IMR-90 (cell line): ENCODE results near the gene KIF5C. TPM values are rescaled to one million over a fixed set of nuclear protein-coding genes. Genes with fewer than 3 reads are reported as not detected.

Experiments
- ATAC-seq: fragments of 200-7000 bp; cut with Tn5 transposase; 2 replicates; pipeline ENCODE4 v1.9.1; 2020; ENCODE audit warnings: low read depth, mild to moderate bottlenecking, moderate library complexity
- BruUV-seq: library from RNA; stranded (reverse); fragments of 400-500 nt; replicated peaks from 2 replicates; lab custom pipeline; 2021; lab: Mats Ljungman, UMichigan
- CTCF ChIA-PET: fragments of 300-600 bp; formaldehyde crosslinking; extraction: SDS; loops from one replicate; lab custom pipeline; 2021; ENCODE audit warnings: antibody characterized with exemption; lab: Yijun Ruan, JAX
- POLR2A ChIA-PET: fragments of 300-600 bp; sonication (Branson Sonifier 250); formaldehyde crosslinking; loops from one replicate; lab custom pipeline; 2022; ENCODE audit warnings: antibody characterized with exemption; ENCODE audit not compliant: unreplicated experiment; lab: Charles Lee
- DNase-seq: peaks from one replicate; pipeline ENCODE4 v3.0.0; 2013
- H2AFZ ChIP-seq: replicated peaks from 2 replicates; pipeline ENCODE3; 2013; ENCODE audit warnings: low read length, mild to moderate bottlenecking; ENCODE audit not compliant: poor library complexity
- H2AK5ac ChIP-seq: 2 replicates; pipeline ENCODE4 v1.6.1; 2013; ENCODE audit warnings: low read depth, low read length, inconsistent platforms
- H2AK9ac ChIP-seq: replicated peaks from 2 replicates; pipeline ENCODE3; 2013; ENCODE audit warnings: mild to moderate bottlenecking, low read depth, low read length, moderate library complexity; ENCODE audit not compliant: poor library complexity
- H2BK120ac ChIP-seq: 2 replicates; pipeline ENCODE4 v1.6.1; 2013; ENCODE audit warnings: low read depth, low read length, inconsistent platforms
- H2BK15ac ChIP-seq: 3 replicates; pipeline ENCODE4 v1.6.1; 2013; ENCODE audit warnings: low read depth, low read length, inconsistent platforms
- H2BK20ac ChIP-seq: 2 replicates; pipeline ENCODE4 v1.6.1; 2013; ENCODE audit warnings: low read depth, mild to moderate bottlenecking, inconsistent platforms, low read length, moderate library complexity
- H2BK5ac ChIP-seq: 2 replicates; pipeline ENCODE4 v1.6.1; 2013; ENCODE audit warnings: mild to moderate bottlenecking, low read depth, low read length, inconsistent platforms; ENCODE audit not compliant: poor library complexity, severe bottlenecking
- H3K14ac ChIP-seq: replicated peaks from 2 replicates; pipeline ENCODE4 v1.6.1; 2013; ENCODE audit warnings: low read depth, low read length, inconsistent platforms
- H3K18ac ChIP-seq: 2 replicates; pipeline ENCODE4 v1.6.1; 2013; ENCODE audit warnings: low read depth, low read length, control low read depth
- H3K23ac ChIP-seq: 2 replicates; pipeline ENCODE4 v1.6.1; 2013; ENCODE audit warnings: low read depth, low read length, inconsistent platforms
- H3K27ac ChIP-seq: 2 replicates; pipeline ENCODE4 v1.5.1; 2013; ENCODE audit warnings: mild to moderate bottlenecking, control low read depth, low read length; ENCODE audit not compliant: insufficient read depth
- H3K27me3 ChIP-seq: 2 replicates; pipeline ENCODE4 v1.6.1; 2013; ENCODE audit warnings: low read length; ENCODE audit not compliant: control insufficient read depth, insufficient read depth
- H3K36me3 ChIP-seq: 2 replicates; pipeline ENCODE4 v1.6.1; 2013; ENCODE audit warnings: low read length, mixed read lengths; ENCODE audit not compliant: control insufficient read depth, insufficient read depth
- H3K4ac ChIP-seq: 2 replicates; pipeline ENCODE4 v1.6.1; 2013; ENCODE audit warnings: low read depth, low read length, inconsistent platforms
- H3K4me1 ChIP-seq: 2 replicates; pipeline ENCODE4 v1.6.1; 2013; ENCODE audit warnings: low read length, mixed read lengths; ENCODE audit not compliant: control insufficient read depth, insufficient read depth
- H3K4me2 ChIP-seq: 2 replicates; pipeline ENCODE4 v1.6.1; 2013; ENCODE audit warnings: low read depth, mild to moderate bottlenecking, control low read depth, low read length, moderate library complexity
- H3K4me3 ChIP-seq: 2 replicates; pipeline ENCODE4 v1.5.1; 2013; ENCODE audit warnings: low read depth, mild to moderate bottlenecking, control low read depth, low read length, moderate library complexity; ENCODE audit not compliant: insufficient read depth
- H3K56ac ChIP-seq: 2 replicates; pipeline ENCODE4 v1.6.1; 2013; ENCODE audit warnings: low read length, inconsistent platforms; ENCODE audit not compliant: insufficient read depth; ENCODE audit errors: extremely low read depth
- H3K79me1 ChIP-seq, 2 experiments: 2 replicates each; pipeline ENCODE4 v1.6.1; 2013; ENCODE audit warnings: low read length in 2 of 2, inconsistent platforms in 1 of 2, low read depth in 1 of 2
- H3K9ac ChIP-seq: 2 replicates; pipeline ENCODE4 v1.6.1; 2013; ENCODE audit warnings: low read depth, low read length, control low read depth
- H3K9me1 ChIP-seq: 2 replicates; pipeline ENCODE4 v1.6.1; 2013; ENCODE audit warnings: low read length, inconsistent platforms; ENCODE audit not compliant: insufficient read depth
- H3K9me3 ChIP-seq: 2 replicates; pipeline ENCODE4 v1.6.1; 2013; ENCODE audit warnings: low read length; ENCODE audit not compliant: control insufficient read depth, insufficient read depth
- H4K20me1 ChIP-seq: 2 replicates; pipeline ENCODE4 v1.6.1; 2013; ENCODE audit warnings: low read length, inconsistent platforms; ENCODE audit not compliant: insufficient read depth
- H4K5ac ChIP-seq: 2 replicates; pipeline ENCODE4 v1.6.1; 2013; ENCODE audit warnings: mild to moderate bottlenecking, low read depth, low read length, control low read depth
- H4K8ac ChIP-seq, 2 experiments: 2 replicates each; pipeline ENCODE4 v1.6.1; 2013; ENCODE audit warnings: low read depth in 2 of 2, low read length in 2 of 2, control low read depth in 1 of 2, inconsistent platforms in 1 of 2
- H4K91ac ChIP-seq: 2 replicates; pipeline ENCODE4 v1.6.1; 2013; ENCODE audit warnings: low read depth, low read length, inconsistent platforms; ENCODE audit not compliant: insufficient read depth
- BHLHE40 ChIP-seq: fragments of 150-350 bp; IDR thresholded peaks from 2 replicates; pipeline ENCODE4 v1.6.1; 2016; ENCODE audit warnings: mild to moderate bottlenecking, low read depth, low read length
- CEBPB ChIP-seq: IDR thresholded peaks from 2 replicates; pipeline ENCODE4 v1.6.1; 2012; ENCODE audit warnings: low read depth, low read length, improper control_type of control experiment
- CHD1 ChIP-seq: IDR thresholded peaks from 2 replicates; pipeline ENCODE4 v1.6.1; 2012; ENCODE audit warnings: low read depth, low read length, improper control_type of control experiment
- ELK1 ChIP-seq: fragments of 150-350 bp; IDR thresholded peaks from 2 replicates; pipeline ENCODE4 v1.6.1; 2016; ENCODE audit warnings: low read depth, mild to moderate bottlenecking, low read length, moderate library complexity, borderline replicate concordance
- FOS ChIP-seq: fragments of 150-350 bp; IDR thresholded peaks from 2 replicates; pipeline ENCODE4 v1.6.1; 2016; ENCODE audit warnings: low read depth, low read length
- MAFK ChIP-seq: IDR thresholded peaks from 2 replicates; pipeline ENCODE4 v1.6.1; 2012; ENCODE audit warnings: low read depth, low read length, improper control_type of control experiment
- MXI1 ChIP-seq: IDR thresholded peaks from 2 replicates; pipeline ENCODE4 v1.6.1; 2012; ENCODE audit warnings: low read depth, mild to moderate bottlenecking, low read length, moderate library complexity, borderline replicate concordance
- NFE2L2 ChIP-seq: fragments of 150-350 bp; IDR thresholded peaks from 2 replicates; pipeline ENCODE4 v1.6.1; 2016; ENCODE audit warnings: low read depth, mild to moderate bottlenecking, low read length
- POLR2A ChIP-seq: IDR thresholded peaks from 2 replicates; pipeline ENCODE4 v1.6.1; 2012; ENCODE audit warnings: mild to moderate bottlenecking, low read depth, low read length
- RAD21 ChIP-seq: IDR thresholded peaks from 2 replicates; pipeline ENCODE4 v1.6.1; 2012; ENCODE audit warnings: low read length, improper control_type of control experiment
- RCOR1 ChIP-seq: IDR thresholded peaks from 2 replicates; pipeline ENCODE4 v1.6.1; 2012; ENCODE audit warnings: mild to moderate bottlenecking, low read length, improper control_type of control experiment; ENCODE audit not compliant: insufficient replicate concordance
- RFX5 ChIP-seq: IDR thresholded peaks from 2 replicates; pipeline ENCODE4 v1.8.0; 2012; ENCODE audit warnings: low read depth, mild to moderate bottlenecking, low read length, moderate library complexity
- SMC3 ChIP-seq: fragments of 150-350 bp; IDR thresholded peaks from 2 replicates; pipeline ENCODE4 v1.6.1; 2016; ENCODE audit warnings: low read depth, mild to moderate bottlenecking, antibody characterized with exemption, low read length, moderate library complexity
- WGBS, 2 experiments: methylation state at CpG; one replicate each; pipeline versions ENCODE4 v1.1.5 to v1.1.7; 2013; ENCODE audit warnings: missing lambda C conversion rate in 2 of 2; ENCODE audit not compliant: insufficient read length in 1 of 2; ENCODE audit errors: extremely low coverage in 2 of 2; 5-methylcytosine and 5-hydroxymethylcytosine counted together
- dilution Hi-C: fragments of 300-500 bp; cut with HindIII; formaldehyde crosslinking; loops from one replicate; pipeline ENCODE4 v1.14.3; 2018; ENCODE audit warnings: low sequenced_read_pairs; ENCODE audit not compliant: unreplicated experiment
- in situ Hi-C: fragments of 300-500 bp; cut with MboI; formaldehyde crosslinking; loops from 3 replicates; pipeline ENCODE4 v1.14.3; 2019; ENCODE audit warnings: low sequenced_read_pairs, inconsistent platforms, mixed read lengths
- intact Hi-C: fragments of 100-400 bp; cut with micrococcal nuclease; formaldehyde crosslinking; loops from 2 replicates; pipeline ENCODE4 v1.10.0; 2022
- polyA plus RNA-seq, 3 experiments: library from polyadenylated mRNA; depleted of rRNA; stranded (reverse); fragments of >200 nt; gene quantifications; 2 replicates each; pipeline ENCODE4 v1.2.3, GENCODE V29; 2012; ENCODE audit warnings: low replicate concordance in 1 of 3
- total RNA-seq: library from RNA; depleted of rRNA; stranded (reverse); fragments of >200 nt; gene quantifications from 2 replicates; pipeline ENCODE4 v1.2.3, GENCODE V29; 2012
- TF ChIP-seq, protein P1 (sequence below): conservative IDR thresholded peaks from 2 replicates; pipeline ENCODE4 v1.5.1; 2012; ENCODE audit warnings: mild to moderate bottlenecking, low read depth, low read length, improper control_type of control experiment
- TF ChIP-seq, protein P2 (sequence below): fragments of 150-350 bp; IDR thresholded peaks from 2 replicates; pipeline ENCODE4 v1.6.1; 2017; ENCODE audit warnings: mild to moderate bottlenecking, antibody characterized with exemption, low read length, low read depth

The KIF5C gene
- total and polyA plus RNA-seq, 2 of the 4 experiments (the other 2 are of a cell fraction), result 0.10 to 0.18 TPM

- Histone ChIP-seq H3K4me1 (no peaks in the 10 kb centered on the region), H2AK9ac (no peak overlapping the region), H3K9me1 (no peaks in the 10 kb centered on the region), H3K9me3 (no peaks in the 10 kb centered on the region), H4K5ac (no peak overlapping the region), H3K4ac (no peak overlapping the region), H4K8ac (no peak overlapping the region), H3K14ac (no peak overlapping the region), H2AFZ (no peak overlapping the region), H4K20me1 (no peaks in the 10 kb centered on the region), H3K4me2 (no peak overlapping the region), H2BK5ac (no peak overlapping the region), H3K4me3 (no peak overlapping the region), H2BK120ac (no peak overlapping the region), H2AK5ac (no peak overlapping the region), H3K9ac (no peak overlapping the region), H4K91ac (no peak overlapping the region), H3K27me3 (no peaks in the 10 kb centered on the region), H3K23ac (no peak overlapping the region), H3K36me3 (no peaks in the 10 kb centered on the region), H3K79me1 (no peaks in the 10 kb centered on the region), H2BK20ac (no peak overlapping the region), H3K27ac (no peak overlapping the region), H2BK15ac (no peak overlapping the region), H3K56ac (no peak overlapping the region), H3K18ac (no peak overlapping the region)
- ChIA-PET CTCF (interaction anchor here (0.7 to 1.1 kb wide), 5 partner anchors 11 to 1054 kb away, joined by 3 to 5 read pairs (median 4); no protein-coding TSS in a partner anchor), POLR2A (no interaction called here)
- intact Hi-C loops (loop anchor here (1.0 to 5.0 kb wide), 5 partner anchors 349 to 1053 kb away; no protein-coding TSS in a partner anchor), in situ Hi-C loops (loop anchor here (25.0 kb wide), 1 partner anchor 1003 kb away; no protein-coding TSS in a partner anchor), dilution Hi-C loops (no loop called here)
- DNase-seq, result peak; percentile 80
- ATAC-seq, result peak; percentile 90
- BruUV-seq, result no TSS peak
- TF ChIP-seq CHD1 (no peak), CEBPB (no peak), SMC3 (peak; percentile 82), MXI1 (no peak), POLR2A (no peak), RFX5 (no peak), BHLHE40 (no peak), MAFK (no peak), RAD21 (peak; percentile 80), NFE2L2 (no peak), FOS (no peak), RCOR1 (no peak), ELK1 (no peak)
- TF ChIP-seq, protein P1, sequence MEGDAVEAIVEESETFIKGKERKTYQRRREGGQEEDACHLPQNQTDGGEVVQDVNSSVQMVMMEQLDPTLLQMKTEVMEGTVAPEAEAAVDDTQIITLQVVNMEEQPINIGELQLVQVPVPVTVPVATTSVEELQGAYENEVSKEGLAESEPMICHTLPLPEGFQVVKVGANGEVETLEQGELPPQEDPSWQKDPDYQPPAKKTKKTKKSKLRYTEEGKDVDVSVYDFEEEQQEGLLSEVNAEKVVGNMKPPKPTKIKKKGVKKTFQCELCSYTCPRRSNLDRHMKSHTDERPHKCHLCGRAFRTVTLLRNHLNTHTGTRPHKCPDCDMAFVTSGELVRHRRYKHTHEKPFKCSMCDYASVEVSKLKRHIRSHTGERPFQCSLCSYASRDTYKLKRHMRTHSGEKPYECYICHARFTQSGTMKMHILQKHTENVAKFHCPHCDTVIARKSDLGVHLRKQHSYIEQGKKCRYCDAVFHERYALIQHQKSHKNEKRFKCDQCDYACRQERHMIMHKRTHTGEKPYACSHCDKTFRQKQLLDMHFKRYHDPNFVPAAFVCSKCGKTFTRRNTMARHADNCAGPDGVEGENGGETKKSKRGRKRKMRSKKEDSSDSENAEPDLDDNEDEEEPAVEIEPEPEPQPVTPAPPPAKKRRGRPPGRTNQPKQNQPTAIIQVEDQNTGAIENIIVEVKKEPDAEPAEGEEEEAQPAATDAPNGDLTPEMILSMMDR, result peak; percentile 71
- TF ChIP-seq, protein P2, sequence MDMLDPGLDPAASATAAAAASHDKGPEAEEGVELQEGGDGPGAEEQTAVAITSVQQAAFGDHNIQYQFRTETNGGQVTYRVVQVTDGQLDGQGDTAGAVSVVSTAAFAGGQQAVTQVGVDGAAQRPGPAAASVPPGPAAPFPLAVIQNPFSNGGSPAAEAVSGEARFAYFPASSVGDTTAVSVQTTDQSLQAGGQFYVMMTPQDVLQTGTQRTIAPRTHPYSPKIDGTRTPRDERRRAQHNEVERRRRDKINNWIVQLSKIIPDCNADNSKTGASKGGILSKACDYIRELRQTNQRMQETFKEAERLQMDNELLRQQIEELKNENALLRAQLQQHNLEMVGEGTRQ, result no peak
- 8% methylated on average over 2 of the region's 6 CpGs; no CpG with 5 or more reads in 1 of the 2 experiments for WGBS, 2 experiments
Measured at GRCh38 chr2:148989882-148990493, 115.0 kb downstream of the KIF5C start.
